DOHH2 (cell line): ENCODE measurements around the gene F8.

Source experiments
- H3F3A ChIP-seq: fragments of 200-600 bp; sonication (generic), shearing (Covaris generic); 2 replicates; pipeline ENCODE4 v1.6.0; 2016; ENCODE audit warnings: antibody characterized with exemption, mild to moderate bottlenecking; ENCODE audit not compliant: control insufficient read depth, insufficient read depth
- H3K27ac ChIP-seq: fragments of 200-600 bp; sonication (generic); 2 replicates; pipeline ENCODE4 v1.5.1; 2014; ENCODE audit warnings: low read depth, mild to moderate bottlenecking, low read length, moderate library complexity
- H3K27me3 ChIP-seq: fragments of 200-600 bp; sonication (generic); 2 replicates; pipeline ENCODE4 v1.6.1; 2014; ENCODE audit warnings: mild to moderate bottlenecking, low read length, mixed read lengths; ENCODE audit not compliant: control insufficient read depth
- H3K36me3 ChIP-seq: fragments of 200-600 bp; sonication (generic); 2 replicates; pipeline ENCODE4 v1.6.1; 2014; ENCODE audit warnings: mild to moderate bottlenecking, low read length, moderate library complexity, mixed read lengths; ENCODE audit not compliant: control insufficient read depth
- H3K4me1 ChIP-seq: fragments of 200-600 bp; sonication (generic); 2 replicates; pipeline ENCODE4 v1.6.1; 2014; ENCODE audit warnings: mild to moderate bottlenecking, low read length, mixed read lengths; ENCODE audit not compliant: control insufficient read depth
- H3K4me2 ChIP-seq: fragments of 200-600 bp; sonication (generic); 2 replicates; pipeline ENCODE4 v1.6.0; 2014; ENCODE audit warnings: mild to moderate bottlenecking, low read length, moderate library complexity
- H3K4me3 ChIP-seq: fragments of 200-600 bp; sonication (generic); 2 replicates; pipeline ENCODE4 v1.5.1; 2014; ENCODE audit warnings: mild to moderate bottlenecking, low read length, mixed read lengths
- H3K79me2 ChIP-seq: fragments of 200-600 bp; sonication (generic); 2 replicates; pipeline ENCODE4 v1.6.1; 2014; ENCODE audit warnings: mild to moderate bottlenecking, low read length, mixed read lengths; ENCODE audit not compliant: control insufficient read depth
- H3K9me2 ChIP-seq: fragments of 200-600 bp; sonication (generic); replicated peaks from 2 replicates; pipeline ENCODE4 v1.6.1; 2014; ENCODE audit warnings: mild to moderate bottlenecking, low read length, mixed read lengths; ENCODE audit not compliant: control insufficient read depth
- H3K9me3 ChIP-seq: fragments of 200-600 bp; sonication (generic); 2 replicates; pipeline ENCODE4 v1.6.1; 2014; ENCODE audit warnings: antibody characterized with exemption, low read length, mixed read lengths; ENCODE audit not compliant: control insufficient read depth, insufficient read depth
- H4K20me1 ChIP-seq: fragments of 200-600 bp; sonication (generic); 2 replicates; pipeline ENCODE4 v1.6.0; 2014; ENCODE audit warnings: low read depth, mild to moderate bottlenecking, antibody characterized with exemption, low read length, moderate library complexity; ENCODE audit not compliant: control insufficient read depth, insufficient read depth
- CTCF ChIP-seq: fragments of 200-600 bp; sonication (generic); IDR thresholded peaks from one replicate; pipeline ENCODE4 v1.5.1; 2014; ENCODE audit warnings: antibody characterized with exemption, mild to moderate bottlenecking, low read depth, low read length; ENCODE audit not compliant: poor library complexity, severe bottlenecking
- EZH2phosphoT487 ChIP-seq: fragments of 200-600 bp; sonication (generic); IDR thresholded peaks from 2 replicates; pipeline ENCODE4 v1.6.1; 2017; ENCODE audit warnings: borderline replicate concordance, mild to moderate bottlenecking, antibody characterized with exemption, low read length, moderate library complexity, mixed read lengths

Gene F8

DNA sequence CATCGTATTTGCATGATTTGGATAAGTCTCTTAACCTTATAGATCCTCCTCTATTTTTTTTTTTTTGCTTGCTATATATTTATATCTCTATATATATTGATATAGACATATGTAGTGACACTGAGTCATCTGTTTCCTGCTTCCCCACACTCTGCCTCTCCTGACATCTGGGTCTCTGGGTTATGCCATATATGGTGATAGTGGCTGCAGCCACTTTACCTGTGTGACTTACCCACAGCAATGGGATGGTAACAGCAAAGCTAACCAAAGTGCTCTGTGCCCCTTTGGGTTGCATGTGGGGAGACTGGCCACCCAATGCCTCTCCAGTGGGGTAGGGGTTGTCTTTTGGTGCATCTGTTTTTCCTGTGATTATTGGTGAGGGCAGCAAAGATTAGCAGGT lies 33.9 kb upstream of the F8 start:
- no peak for TF ChIP-seq CTCF
- TF ChIP-seq EZH2phosphoT487, result no peak
- Histone ChIP-seq H3K4me1 (no peaks in the 10 kb centered on the region), H3K27ac (no peak overlapping the region), H3K4me2 (no peak overlapping the region), H3K79me2 (no peaks in the 10 kb centered on the region), H3K9me3 (no peaks in the 10 kb centered on the region), H3K27me3 (no peaks in the 10 kb centered on the region), H3K4me3 (no peak overlapping the region), H3K36me3 (peaks cover 16% of the 10 kb centered on the region), H3K9me2 (no peaks in the 10 kb centered on the region), H4K20me1 (no peaks in the 10 kb centered on the region), H3F3A (no peaks in the 10 kb centered on the region)

GRCh38 chrX:155055494-155055893 lies 33.0 kb upstream of the F8 start:
- Histone ChIP-seq H3K79me2 (no peaks in the 10 kb centered on the region), H3K27ac (no peak overlapping the region), H3F3A (no peaks in the 10 kb centered on the region), H3K4me3 (no peak overlapping the region), H3K36me3 (peaks cover 16% of the 10 kb centered on the region), H3K9me2 (no peaks in the 10 kb centered on the region), H3K4me1 (no peaks in the 10 kb centered on the region), H3K27me3 (no peaks in the 10 kb centered on the region), H3K9me3 (no peaks in the 10 kb centered on the region), H3K4me2 (no peak overlapping the region), H4K20me1 (no peaks in the 10 kb centered on the region)
- no peak for TF ChIP-seq CTCF
- no peak for TF ChIP-seq EZH2phosphoT487

DNA sequence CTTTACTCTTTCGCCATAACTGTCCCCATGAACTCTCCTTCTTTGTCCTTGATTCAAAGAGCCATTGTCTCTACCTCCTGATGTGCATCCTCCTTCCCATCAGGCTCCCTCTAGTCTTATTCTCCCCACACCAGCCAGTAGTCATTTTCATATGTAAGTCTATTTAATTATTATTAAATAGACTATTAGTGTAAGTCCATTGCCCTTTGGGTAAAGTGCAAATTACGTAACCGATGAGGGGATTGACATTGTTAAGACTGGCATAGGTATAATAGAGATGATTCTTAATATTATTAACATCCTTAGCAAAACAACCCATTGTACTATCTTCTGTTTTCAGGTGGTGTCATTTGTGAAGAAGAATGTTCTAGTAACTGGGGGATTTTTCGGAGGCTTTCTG lies 31.7 kb upstream of the F8 start:
- no peaks in the 10 kb centered on the region for H3K9me2 ChIP-seq
- H3K4me3 ChIP-seq, result no peak overlapping the region
- H3K36me3 ChIP-seq, result peaks cover 11% of the 10 kb centered on the region
- no peak for TF ChIP-seq CTCF
- no peak for TF ChIP-seq EZH2phosphoT487
- no peaks in the 10 kb centered on the region for H3K4me1 ChIP-seq
- no peaks in the 10 kb centered on the region for H3K9me3 ChIP-seq
- H3K4me2 ChIP-seq, result no peak overlapping the region
- no peaks in the 10 kb centered on the region for H3K79me2 ChIP-seq
- H3K27ac ChIP-seq, result no peak overlapping the region
- no peaks in the 10 kb centered on the region for H3F3A ChIP-seq
- no peaks in the 10 kb centered on the region for H4K20me1 ChIP-seq
- no peaks in the 10 kb centered on the region for H3K27me3 ChIP-seq

GRCh38 chrX:155053656-155054055 lies 31.1 kb upstream of the F8 start:
- Histone ChIP-seq H3K4me2 (no peak overlapping the region), H3K9me3 (no peaks in the 10 kb centered on the region), H3K27me3 (no peaks in the 10 kb centered on the region), H3K79me2 (no peaks in the 10 kb centered on the region), H3K4me3 (no peak overlapping the region), H3K27ac (no peak overlapping the region), H3K9me2 (no peaks in the 10 kb centered on the region), H3K4me1 (no peaks in the 10 kb centered on the region), H3F3A (no peaks in the 10 kb centered on the region), H3K36me3 (peaks cover 11% of the 10 kb centered on the region), H4K20me1 (no peaks in the 10 kb centered on the region)
- TF ChIP-seq EZH2phosphoT487 (no peak), CTCF (no peak)
